ENCODE data around the gene LMOD2.
A peak's percentile ranks its signal among the peaks of the same experiment; 100 is the strongest.
"Not testable (repeated sequence)": the region's sequence is repeated elsewhere in the genome, so short reads cannot be mapped to it uniquely, and the experiment has no call there.

The LMOD2 gene

GRCh38 chr7:123655614-123656013 lies at the start of gene LMOD2:
Gene LMOD2, plus strand, starts transcription at chr7:123655866. Its CDS starts 98 bp downstream, at chr7:123655964.
- DNase-seq (ENCODE audit: low read depth, low spot score), result no peak

- DNase-seq (ENCODE audit: low read depth, low spot score), result no peak
These were observed 48.2 kb upstream of the LMOD2 start for GRCh38 chr7:123607423-123607975.

- no peak for DNase-seq (ENCODE audit: low read depth, low spot score)
These were observed 46.4 kb upstream of the LMOD2 start for GRCh38 chr7:123608991-123609882.

DNA sequence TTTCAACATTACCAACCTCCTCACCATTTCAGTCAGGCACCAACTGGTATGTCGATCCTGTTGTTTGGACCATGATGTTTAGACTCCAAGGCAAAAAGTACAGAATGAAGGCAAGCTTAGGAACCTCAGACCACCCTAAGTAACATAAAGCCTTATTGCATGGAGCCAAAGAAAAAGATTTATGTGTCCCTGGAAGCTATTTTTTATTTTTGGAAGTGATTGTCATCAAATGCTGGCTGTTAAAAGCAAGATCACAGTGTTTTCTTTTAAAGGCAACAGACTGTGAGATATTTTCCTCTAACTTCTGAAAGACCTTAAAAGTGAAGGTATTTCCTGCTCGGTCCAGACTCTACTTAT lies 45.8 kb upstream of the LMOD2 start:
- DNase-seq (ENCODE audit: low read depth, low spot score), result no peak

GRCh38 chr7:123612024-123612423 lies 43.6 kb upstream of the LMOD2 start:
- no peak for DNase-seq (ENCODE audit: low read depth, low spot score)

DNA sequence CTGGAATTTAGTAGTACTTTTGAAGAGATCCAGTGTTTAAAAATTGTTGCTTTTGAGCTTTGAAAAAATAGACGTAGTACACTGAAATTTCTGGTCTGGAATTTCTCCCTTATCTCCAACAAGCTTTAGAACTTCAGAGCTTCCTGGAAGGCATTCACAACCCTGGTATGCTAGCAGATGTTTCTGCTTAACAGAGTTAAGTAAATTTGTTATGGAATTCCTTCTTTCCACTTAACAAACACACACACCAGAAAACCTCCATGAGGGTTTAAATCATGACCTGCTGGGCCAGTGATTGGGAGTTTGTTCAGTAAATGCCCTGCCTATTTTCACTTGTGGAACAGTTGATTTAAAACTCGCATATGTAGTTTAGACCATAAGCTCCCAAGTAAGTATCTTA lies 40.3 kb upstream of the LMOD2 start:
- no peak for DNase-seq (ENCODE audit: low read depth, low spot score)

DNA sequence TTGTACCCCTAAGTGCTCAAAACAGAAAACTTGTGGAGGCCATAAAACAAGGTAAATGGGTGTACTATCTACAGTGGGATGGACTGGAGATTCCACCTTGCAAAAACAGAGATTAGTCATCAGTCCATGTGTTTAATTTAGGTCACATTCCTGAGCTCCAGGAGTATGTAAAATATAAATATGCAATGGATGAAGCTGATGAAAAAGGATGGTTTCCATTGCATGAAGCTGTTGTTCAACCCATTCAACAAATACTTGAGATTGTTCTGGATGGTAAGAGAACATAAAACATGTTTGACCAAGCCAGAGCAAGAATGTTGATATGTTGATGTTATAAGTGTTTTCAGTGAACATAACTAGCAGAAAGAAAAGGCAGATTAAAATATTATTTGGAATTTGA lies 39.4 kb upstream of the LMOD2 start:
- no peak for DNase-seq (ENCODE audit: low read depth, low spot score)

DNA sequence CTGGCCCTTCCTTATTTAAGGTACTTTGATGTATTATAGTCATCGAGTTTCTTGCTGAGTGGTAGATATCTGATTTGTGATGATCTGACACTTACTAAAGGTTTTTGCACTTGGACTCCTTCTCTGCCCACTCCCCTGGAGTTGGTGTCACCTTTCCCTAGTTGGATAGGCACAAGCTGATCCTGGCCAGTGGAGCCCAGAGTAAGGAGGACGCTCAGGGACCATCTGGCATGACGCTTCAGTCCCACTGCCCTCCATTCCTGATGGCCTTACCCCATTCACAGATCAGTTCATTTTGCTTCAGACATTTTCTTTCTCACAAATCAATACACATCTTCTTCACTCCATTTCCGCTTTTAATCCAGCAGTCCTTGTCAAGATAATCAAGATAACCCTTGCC lies 34.0 kb upstream of the LMOD2 start:
- no peak for DNase-seq (ENCODE audit: low read depth, low spot score)

- no peak for DNase-seq (ENCODE audit: low read depth, low spot score)
These were observed 32.8 kb upstream of the LMOD2 start for GRCh38 chr7:123622660-123623386.

GRCh38 chr7:123624527-123625183 lies 31.0 kb upstream of the LMOD2 start:
- DNase-seq (ENCODE audit: low read depth, low spot score), result peak; percentile 78

DNA sequence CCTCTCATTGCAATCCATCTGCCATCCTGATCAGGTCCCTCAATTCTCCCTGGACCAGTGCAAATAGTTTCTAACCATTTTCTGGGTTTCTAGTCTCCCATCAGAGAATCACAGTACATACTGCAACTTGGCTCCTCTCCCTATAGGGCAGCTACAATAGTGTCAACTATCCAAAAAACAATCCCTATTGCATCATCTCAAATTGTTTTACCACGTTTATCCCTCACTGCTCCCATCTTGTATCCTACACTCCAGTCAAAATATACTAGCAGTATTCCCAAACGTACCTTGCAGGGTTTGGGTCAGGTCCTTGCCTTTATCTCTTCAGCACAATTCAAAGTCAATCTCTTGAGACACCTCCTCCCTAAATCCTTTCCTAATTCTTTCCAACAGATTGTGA lies 30.4 kb upstream of the LMOD2 start:
- no peak for DNase-seq (ENCODE audit: low read depth, low spot score)

GRCh38 chr7:123627851-123628250 lies 27.8 kb upstream of the LMOD2 start:
- DNase-seq (ENCODE audit: low read depth, low spot score), result no peak

DNA sequence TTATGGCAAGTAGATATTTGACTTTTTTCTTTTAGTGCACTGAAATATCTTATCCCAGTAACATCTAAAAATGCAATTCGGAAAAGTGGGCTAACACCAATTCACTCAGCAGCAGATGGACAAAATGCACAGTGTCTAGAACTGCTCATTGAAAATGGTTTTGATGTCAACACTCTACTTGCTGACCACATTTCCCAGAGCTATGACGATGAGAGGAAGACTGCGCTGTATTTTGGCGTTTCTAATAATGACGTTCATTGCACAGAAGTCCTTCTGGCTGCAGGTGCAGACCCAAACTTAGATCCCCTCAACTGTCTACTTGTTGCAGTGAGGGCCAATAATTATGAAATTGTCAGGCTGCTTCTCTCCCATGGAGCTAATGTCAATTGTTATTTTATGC lies 26.8 kb upstream of the LMOD2 start:
- no peak for DNase-seq (ENCODE audit: low read depth, low spot score)

DNA sequence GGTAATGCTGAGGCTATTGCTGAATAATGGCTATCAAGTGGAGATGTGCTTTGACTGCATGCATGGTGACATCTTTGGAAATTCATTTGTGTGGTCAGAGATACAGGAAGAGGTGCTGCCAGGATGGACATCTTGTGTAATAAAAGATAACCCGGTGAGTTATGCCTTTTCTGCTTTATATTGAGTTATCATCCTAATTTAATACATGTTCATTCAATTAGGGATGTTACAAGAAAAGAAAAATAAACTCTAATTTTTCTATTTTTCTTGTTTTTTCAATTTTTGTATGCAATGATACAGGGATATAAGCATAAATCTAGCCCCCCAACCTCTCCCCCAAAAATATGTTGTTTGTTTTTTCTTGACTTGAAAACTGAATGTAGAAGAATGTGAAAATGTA lies 26.4 kb upstream of the LMOD2 start:
- no peak for DNase-seq (ENCODE audit: low read depth, low spot score)

GRCh38 chr7:123632808-123633207 lies 22.9 kb upstream of the LMOD2 start:
- DNase-seq (ENCODE audit: low read depth, low spot score), result no peak

DNA sequence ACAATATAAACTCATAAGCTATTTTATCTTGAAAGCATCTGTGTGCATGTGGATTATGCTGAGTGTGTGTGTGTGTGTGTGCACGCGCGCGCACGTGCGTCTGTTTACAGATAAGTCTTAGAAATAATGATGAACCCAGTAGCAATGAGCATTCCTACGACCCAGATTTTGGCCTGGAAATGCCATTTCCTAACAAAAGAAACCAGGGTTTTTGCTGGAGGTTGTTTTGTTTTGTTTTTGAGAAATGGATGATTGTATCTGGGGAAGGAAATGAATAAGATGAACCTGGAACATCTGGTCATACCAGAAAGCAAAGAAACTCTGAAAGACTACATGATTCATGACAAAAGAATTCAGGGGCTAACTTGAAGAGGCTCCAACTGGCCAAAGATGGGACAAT lies 22.1 kb upstream of the LMOD2 start:
- peak; percentile 16 for DNase-seq (ENCODE audit: low read depth, low spot score)

DNA sequence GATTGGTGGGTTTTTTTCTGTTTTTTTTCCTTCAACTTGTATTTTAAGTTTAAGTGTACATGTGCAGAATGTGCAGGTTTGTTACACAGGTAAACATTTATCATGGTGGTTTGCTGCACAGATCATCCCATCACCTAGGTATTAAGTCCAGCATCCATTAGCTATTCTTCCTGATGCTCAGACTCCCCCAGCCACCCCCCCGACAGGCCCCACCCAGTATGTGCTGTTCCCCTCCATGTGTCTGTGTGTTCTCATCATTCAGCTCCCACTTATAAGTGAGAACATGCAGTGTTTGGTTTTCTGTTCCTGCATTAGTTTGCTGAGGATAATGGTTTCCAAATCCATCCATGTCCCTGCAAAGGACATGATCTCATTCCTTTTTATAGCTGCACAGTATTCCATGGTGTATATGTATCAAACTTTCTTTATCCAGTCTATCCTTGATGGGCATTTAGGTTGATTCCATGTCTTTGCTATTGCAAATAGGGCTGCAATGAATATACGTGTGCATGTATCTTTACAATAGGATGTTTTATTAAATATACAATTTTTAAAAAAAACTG lies 21.6 kb upstream of the LMOD2 start:
- DNase-seq (ENCODE audit: low read depth, low spot score), result not testable (repeated sequence)

- DNase-seq (ENCODE audit: low read depth, low spot score), result no peak
These were observed 19.9 kb upstream of the LMOD2 start for GRCh38 chr7:123635551-123636359.

DNA sequence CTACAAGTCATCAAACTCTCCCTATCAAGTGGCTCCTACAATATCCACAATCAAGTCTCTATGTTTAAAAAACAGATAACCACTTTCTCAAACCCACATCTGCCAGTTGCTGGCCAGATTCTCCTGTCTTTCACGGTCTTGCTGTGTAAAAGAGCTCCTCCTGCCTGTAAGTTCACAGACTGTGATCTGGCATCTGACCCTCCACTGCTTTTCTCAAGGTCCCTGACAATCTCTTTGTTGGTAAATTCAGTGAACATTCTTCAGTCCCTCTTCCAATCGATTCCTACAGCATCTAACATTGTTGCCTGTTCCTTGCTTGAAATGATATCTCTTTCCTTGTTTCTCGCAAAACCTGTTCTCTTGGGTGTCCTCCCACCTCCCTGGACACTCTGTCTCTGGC lies 18.5 kb upstream of the LMOD2 start:
- peak; percentile 57 for DNase-seq (ENCODE audit: low read depth, low spot score)

DNA sequence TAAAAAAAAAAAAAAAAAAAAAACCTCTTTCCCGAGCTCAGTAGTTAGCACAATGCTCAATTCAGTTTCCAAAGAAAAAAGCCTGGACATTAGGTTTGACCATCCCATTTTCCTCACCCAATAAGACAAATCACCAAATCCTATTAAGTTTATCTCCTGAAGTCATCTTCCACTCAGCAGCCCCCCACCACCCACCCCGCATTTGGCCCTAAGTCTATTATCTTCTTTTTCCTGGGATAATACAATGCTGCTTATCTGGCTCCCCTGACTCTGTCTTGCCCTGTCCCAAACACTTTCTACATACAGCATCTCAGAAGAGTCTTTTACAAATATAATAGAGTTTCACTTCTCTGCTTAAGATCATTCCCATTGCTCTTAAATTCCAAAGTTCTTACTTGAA lies 17.8 kb upstream of the LMOD2 start:
- DNase-seq (ENCODE audit: low read depth, low spot score), result no peak

DNA sequence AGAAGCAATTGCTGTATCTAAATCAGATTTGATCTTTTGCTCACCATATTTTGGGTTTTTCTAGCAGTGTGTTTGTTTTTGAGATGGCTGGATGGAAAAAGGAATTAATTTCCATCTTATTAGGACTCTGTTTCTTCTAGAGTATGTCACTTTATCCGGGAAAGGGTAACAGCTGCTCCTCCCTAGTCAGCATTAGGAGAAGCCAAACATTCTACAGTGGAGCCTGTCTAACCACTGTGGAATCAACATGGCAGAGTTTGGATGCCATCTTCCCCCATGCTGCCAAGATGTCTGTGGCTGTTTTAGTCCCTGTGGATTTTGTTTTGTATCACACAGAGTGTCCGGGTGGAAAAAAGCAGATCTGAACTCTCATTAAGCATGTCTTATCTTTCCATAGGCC lies 16.0 kb upstream of the LMOD2 start:
- no peak for DNase-seq (ENCODE audit: low read depth, low spot score)
